H1 (cell line): ENCODE results near the gene ZFYVE27.

Source experiments
- CTCF ChIP-seq, 3 experiments: IDR thresholded peaks; 1 replicate in 2 of 3; 2 replicates in 1 of 3; pipeline versions ENCODE4 v1.5.1 to v1.6.1; 2011; ENCODE audit warnings: low read length in 3 of 3, mild to moderate bottlenecking in 3 of 3, inconsistent platforms in 2 of 3, low read depth in 1 of 3, moderate library complexity in 1 of 3; ENCODE audit not compliant: insufficient read depth in 1 of 3; ENCODE audit errors: control extremely low read depth in 1 of 3
- EP300 ChIP-seq, 2 experiments: IDR thresholded peaks; 1 replicate in 1 of 2; 2 replicates in 1 of 2; pipeline ENCODE4 v1.6.1; 2011 to 2012; ENCODE audit warnings: low read depth in 2 of 2, low read length in 2 of 2, mild to moderate bottlenecking in 2 of 2, borderline replicate concordance in 1 of 2, inconsistent platforms in 1 of 2, moderate library complexity in 1 of 2
- MAX ChIP-seq: IDR thresholded peaks from 2 replicates; pipeline ENCODE4 v1.6.1; 2012; ENCODE audit warnings: inconsistent platforms
- POLR2AphosphoS5 ChIP-seq: IDR thresholded peaks from 2 replicates; pipeline ENCODE4 v1.6.1; 2011; ENCODE audit warnings: low read depth, low read length
- RAD21 ChIP-seq, 2 experiments: IDR thresholded peaks in 1 of 2; conservative IDR thresholded peaks in 1 of 2; 2 replicates each; pipeline ENCODE4 v1.6.1; 2011; ENCODE audit warnings: low read depth in 2 of 2, low read length in 2 of 2, improper control_type of control experiment in 1 of 2, inconsistent platforms in 1 of 2, mild to moderate bottlenecking in 1 of 2, moderate library complexity in 1 of 2
- SRF ChIP-seq: IDR thresholded peaks from 2 replicates; pipeline ENCODE4 v1.6.1; 2011; ENCODE audit warnings: mild to moderate bottlenecking, low read depth, low read length, moderate library complexity
- TCF12 ChIP-seq: IDR thresholded peaks from 2 replicates; pipeline ENCODE4 v1.6.1; 2011; ENCODE audit warnings: low read depth, mild to moderate bottlenecking, low read length

GRCh38 chr10:97754726-97755125 is 17.8 kb downstream of the ZFYVE27 start:
- no peak for TF ChIP-seq SRF
- TF ChIP-seq CTCF (IDR thresholded peaks at IDR 0.05; ENCODE audit: control extremely low read depth in 1 of 3, insufficient read depth in 1 of 3, low read depth in 1 of 3, low read length in 3 of 3) = no peak
- TF ChIP-seq TCF12 = no peak
- no peak for TF ChIP-seq POLR2AphosphoS5
- TF ChIP-seq EP300 (IDR thresholded peaks at IDR 0.05; ENCODE audit: borderline replicate concordance in 1 of 2, low read depth in 2 of 2, low read length in 2 of 2) = no peak
- no peak for TF ChIP-seq MAX
- TF ChIP-seq RAD21 (IDR thresholded peaks at IDR 0.05 in 1 of 2, conservative IDR thresholded peaks at IDR 0.05 in 1 of 2; ENCODE audit: low read depth in 2 of 2, low read length in 2 of 2) = no peak
